Stimulated activated CD4-positive, alpha-beta T cell treated with anti-CD3 and anti-CD28 coated beads, Interleukin-15, amount 100 ng/mL, for 48 hours (primary cell): ENCODE measurements around the gene GRID1.
"Not testable (repeated sequence)": the region's sequence is repeated elsewhere in the genome, so short reads cannot be mapped to it uniquely, and the experiment has no call there.

Source experiments
- DNase-seq, 2 donors: peaks; one replicate each; pipeline ENCODE4 v3.0.0-alpha.2; 2020; ENCODE audit warnings: low read depth in 2 of 2

GRID1 gene

DNA sequence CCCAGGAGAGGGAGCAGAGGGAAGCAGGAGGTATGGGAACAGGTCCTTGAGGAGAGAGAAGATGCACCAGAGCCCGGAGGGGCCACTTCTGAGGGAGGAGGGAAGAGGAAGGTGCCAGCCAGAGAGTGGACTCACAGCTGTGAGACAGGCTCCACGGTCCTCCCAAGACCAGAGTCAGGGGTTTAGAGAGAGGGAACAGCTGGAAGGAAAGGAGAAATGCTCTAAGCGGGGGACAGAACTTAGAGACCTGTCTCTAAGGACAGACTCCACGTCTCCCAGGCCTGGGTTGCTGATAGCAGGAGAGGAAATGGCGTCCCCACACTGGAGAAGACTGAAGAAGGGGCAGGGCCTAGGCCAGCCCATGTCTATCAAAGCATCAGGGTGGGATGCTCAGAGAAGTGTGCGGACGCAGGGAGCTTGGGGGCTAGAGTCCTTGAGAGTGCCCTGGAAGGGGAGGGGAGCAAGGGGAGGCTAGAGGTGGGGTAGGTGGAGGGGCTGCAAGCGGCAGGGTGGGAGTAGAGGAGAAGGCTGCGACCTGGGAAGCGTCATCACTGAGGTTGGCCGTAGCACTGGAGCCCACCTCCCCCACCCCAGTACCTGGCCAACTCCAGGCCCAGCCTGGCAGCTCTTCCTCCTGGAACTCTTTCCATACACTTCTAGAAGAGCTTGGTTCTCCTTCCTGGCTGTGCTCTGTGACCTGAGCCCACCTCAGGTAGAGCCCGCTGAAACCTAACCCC is 25.6 kb upstream of the GRID1 start:
- DNase-seq = no peak

DNA sequence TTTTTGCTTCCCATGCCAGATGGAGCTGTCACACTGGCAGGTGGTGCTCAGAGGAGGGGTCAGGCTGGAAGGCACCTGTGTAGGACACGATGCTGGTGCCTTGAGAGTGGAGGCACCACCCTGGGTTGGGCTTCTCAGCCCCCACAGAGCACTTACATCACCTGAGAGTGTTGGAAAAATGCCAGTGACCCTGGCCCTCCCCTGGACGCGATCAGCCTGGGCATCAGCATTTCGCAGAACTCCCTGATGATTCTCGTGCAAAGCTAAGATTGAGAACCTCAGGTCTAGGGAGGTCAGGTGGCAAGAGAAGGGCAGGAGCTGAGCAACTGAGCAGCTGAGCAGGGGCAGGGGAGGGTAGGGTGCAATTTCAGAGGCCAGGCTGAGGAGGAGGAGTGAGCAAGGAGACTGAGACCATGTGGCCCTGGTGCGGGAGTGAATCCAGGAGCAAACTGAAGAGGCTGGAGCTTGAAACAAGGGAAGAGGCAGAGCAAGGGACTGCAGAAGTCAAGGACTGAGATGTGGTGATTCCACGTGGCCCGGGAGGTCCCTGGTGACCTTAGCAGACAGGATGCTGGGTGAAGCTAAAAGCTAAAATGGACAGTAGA is 24.7 kb upstream of the GRID1 start:
- DNase-seq = no peak

DNA sequence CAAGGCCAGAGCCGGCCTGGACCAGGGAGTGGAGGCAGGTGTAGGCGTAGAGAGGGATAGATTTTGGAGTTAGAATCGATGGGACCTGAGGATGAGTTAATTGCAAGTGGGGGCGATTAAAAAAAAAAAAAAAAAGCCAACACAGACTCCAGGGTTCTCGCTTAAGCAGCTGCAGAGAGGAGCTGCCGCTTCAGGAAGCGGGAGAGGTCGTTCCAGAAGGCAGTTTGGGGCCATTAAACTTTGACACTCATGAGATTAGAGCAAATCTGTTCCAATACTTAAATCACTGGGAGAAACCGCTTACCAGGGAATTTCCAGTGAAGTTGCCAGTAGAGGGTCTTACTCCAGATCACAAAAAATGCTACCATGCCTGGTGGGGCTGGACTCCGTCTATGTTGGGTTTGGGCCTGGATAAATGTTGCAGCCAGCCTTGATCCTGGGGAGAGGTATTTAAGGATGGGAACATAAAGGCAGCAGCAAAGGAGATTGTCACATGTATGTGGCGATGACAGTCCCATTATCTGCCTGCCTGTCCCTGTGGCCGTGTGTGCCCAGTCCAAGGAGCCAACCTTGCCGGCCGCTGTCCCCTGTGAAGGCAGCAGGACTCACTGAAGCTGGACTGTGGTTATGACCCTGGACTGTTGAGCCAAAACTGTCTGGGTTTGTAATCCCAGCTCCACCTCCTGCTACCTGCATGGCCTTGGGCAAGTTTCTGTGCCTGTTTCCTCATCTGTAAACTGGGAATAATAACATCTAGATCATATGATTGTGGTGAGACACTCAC is 23.9 kb upstream of the GRID1 start:
- DNase-seq = no peak

DNA sequence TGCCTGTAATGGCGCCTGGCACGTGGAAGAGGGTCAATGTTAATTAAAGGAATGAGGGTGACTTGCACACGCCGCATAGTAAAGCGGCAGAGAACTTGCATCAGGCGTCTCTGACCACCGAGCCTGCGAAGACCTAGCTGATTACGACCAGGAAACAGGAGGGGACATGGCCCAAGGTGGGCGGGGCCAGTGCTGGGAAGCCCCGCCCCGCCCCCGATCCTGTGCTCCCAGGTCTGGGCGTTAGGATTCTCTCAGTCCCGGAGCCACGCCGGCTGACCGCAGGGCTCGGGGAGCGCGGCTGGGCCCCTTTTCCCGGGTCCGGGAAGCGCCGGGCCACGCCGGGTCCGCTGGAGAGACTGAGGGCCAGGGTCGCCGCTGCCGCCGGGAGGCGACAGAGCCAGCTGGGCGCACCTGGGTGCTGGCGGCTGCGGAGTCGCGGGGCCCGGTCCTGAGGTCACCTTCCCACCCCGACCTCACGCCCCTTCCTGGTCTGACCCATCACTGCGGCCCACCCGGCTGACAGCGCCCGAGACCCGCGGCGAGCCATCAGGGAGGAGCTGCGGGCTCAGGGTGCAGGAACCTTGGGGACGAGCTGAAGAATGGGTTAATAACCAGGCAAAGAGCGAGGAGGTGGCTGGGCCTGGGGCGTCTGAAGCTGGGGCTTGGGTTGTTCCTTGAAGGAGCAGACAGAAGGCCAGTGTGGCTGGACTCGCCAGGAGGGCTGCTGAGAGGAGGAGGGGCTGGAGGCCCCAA is 23.0 kb upstream of the GRID1 start:
- DNase-seq = no peak

DNA sequence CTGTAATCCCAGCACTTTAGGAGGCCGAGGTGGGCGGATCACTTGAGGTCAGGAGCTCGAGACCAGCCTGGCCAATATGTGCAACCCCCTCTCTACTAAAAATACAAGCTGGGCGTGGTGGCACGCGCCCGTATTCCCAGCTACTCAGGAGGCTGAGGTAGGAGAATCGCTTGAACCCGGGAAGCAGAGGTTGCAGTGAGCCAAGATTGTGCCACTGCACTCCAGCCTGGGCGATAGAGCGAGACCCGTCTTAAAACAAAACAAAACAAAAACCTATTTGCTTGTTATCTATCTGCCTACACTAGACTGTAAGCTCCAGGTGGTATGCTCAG is 22.5 kb upstream of the GRID1 start:
- DNase-seq = not testable (repeated sequence)

DNA sequence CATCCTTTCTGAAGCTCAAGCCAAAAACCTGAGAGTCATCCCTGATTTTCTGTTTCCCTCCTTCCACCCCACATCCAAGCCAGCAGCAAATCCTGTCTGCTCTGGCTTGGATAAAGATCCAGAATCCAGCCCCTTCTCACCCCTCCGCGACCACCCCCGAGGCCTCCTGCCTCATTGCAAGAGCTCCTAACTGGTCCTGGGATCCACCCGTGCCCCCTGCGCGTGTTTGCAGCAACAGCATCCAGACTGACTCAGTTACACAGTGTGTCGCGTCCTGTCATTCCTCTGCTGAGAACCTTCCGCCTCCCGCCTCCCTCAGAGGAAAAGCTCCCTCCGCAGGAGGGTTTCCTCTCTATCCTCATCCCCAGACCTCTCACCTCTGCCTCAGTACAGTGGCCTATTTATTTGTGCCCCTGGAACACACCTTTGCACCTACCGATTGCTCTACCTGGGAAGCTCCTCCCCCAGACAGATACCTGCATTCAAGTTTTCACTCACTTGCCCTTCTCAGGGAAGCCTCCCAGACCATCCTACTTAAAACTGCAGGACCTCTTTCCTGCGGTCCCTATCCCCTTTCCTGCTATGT is 21.6 kb upstream of the GRID1 start:
- DNase-seq = no peak

DNA sequence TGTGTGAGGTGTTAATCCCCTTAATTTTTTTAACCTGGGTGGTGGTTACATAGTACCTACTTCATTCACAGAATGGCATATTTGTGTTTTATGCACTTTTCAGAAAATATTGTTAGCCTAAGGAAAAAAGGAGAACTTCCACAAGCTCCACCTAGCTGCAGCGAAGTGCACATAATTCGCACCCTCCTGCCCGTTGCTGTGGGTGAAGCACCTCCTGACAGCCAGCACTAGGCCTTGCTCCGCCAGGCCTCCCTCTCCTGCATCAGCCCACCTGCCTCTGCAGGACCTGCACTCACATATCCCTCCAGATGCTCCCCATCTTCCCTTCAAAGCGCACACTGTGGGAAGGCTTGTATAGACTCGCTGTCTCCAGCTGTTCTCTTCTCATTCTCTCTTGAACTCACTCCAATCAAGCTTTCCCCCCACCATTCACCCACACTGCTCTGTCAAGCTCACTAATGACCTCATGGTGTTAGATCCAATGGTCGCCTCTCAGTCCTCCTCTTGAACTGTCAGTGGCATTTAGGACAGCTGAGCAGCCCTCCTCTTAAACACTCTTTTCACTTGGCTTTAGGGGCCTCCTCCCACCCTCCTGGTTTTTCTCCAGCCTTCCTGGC is 20.7 kb upstream of the GRID1 start:
- no peak for DNase-seq

DNA sequence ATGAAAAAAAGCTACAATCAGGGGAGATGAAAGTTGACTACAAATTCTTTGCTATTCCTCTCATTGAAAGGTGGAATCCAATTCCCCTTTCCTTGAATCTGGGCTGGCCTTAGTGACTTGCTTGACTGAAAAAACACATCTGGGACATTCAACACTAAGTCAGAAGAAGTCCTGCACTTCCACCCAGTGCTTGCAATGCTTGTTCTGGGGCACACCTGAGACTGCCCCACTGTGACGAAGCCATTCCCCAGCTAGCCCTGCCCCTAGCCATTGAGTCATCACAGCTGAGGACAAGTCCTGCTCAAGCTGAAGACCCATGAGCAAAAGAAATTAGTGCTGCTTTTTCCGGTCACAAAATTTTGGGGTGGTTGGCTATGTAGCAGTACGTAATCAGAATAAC is 19.2 kb upstream of the GRID1 start:
- DNase-seq = no peak

DNA sequence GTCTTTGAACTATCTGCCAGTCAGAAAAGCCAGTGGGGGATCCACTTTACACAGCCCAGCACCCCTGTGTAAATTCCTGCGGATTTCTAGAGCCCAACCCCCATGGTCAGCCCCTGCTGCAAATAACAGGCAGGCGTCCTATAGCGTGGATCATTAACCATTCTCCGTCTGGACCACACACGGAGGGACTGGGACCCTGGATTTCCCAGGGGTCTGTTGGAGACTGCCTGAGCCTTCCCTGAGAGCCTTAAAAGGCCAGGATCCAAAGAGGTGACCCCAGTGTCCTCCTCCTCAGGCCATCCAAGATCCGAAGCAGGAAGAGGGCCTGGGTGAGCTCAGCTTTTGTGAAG is 11.2 kb upstream of the GRID1 start:
- DNase-seq = no peak

DNA sequence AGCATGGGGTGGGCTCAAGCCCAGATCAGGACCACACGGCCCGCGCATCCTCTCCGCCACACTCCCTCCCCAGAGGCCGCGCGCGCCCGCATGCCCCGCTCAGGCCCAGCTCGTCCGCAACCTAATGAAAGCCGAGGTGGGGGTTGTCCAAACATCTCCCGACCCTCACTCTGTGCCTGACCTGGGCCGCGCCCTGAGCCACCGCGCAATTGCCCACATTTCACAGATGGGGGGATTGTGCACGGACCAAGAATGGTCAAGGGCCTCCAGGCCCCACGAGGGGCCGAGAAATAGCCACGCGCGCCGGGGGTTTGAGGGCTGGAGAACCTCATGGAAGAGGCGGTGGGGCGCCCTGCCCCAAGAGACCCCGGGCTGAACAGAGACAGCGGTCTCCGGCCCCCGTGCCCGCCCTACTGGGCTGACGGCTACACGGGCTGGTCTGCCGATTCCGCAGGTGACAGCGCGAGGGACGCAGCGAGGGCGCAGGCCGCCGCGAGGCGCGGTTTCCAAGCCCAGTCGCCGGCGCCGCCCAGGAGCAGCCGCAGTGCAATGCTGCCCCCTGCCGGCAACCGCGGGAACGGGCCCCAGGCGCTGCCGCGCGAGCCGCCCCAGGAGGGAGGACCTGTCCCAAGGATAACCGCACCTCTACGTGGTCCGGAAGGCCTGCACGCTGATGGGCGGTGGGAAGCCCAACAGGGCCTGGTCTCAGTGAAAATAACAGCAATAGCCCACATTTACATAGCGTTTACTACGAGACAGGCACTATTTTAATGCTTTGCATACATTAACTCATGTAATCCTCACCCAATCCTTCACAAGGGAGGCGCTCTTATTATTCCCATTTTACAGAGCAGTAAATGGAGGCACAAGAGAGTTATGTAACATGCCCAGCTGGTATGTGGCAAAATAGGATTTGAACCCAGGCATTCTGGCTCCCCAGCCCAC is 10.5 kb upstream of the GRID1 start:
- peak; percentile 60 to 79 for DNase-seq

DNA sequence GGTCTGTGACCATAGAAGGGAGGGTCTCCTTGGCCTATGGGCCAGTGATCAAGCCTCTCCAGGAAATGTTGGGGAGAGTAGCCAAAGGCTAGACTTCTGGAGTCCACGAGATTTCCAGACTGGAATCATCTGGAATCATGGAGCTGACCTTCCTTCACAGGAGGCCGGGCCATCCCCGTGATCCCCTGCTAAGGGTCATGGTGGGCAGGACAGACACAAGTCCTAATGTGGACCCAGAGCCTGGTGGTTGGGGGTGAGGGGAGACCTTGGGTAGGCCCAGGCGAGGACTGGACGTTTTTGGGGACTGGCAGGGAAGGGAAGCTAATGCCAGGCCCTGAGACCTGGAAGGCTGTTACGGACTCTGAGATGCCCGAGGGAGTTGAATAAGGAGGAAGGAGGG is 9.8 kb upstream of the GRID1 start:
- no peak for DNase-seq

DNA sequence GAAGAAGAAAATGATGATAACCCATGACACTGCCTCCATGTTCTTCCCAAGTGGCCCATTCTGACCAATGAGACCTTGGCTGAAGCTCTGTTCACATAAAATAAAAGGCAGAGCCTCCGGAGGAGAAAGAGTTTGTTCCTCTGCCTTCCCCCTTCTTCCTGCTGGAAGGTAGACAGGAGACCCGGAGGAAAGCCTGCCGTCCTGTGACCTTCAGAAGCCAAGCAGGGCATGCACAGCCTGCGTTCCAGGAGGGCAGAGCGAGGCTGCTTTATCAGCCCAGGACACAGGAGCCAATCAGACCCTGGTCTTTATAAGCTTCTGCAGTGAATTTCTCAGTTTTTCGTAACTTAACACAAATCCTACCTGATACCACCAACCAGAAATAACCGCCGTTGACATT is 8.6 kb upstream of the GRID1 start:
- no peak for DNase-seq

DNA sequence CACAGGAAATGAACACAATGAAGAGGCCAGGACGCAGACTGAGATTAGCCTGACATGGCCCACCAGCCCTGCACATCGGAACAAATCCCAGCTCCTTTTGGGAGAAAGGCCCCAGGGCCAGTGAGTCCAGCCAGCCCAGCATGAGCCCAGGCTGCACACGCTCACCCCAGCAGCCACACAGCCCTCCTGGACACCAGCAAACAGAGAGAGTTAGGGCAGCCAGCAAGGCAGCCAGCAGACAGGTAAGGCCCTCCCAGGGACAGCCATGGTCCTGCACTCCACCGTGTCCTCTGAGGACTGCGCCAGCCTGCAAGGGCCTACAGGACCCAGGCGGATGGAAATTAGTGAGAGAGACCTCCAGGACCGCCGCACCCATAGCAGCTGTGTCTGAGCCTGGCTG is 8.1 kb upstream of the GRID1 start:
- DNase-seq = no peak

DNA sequence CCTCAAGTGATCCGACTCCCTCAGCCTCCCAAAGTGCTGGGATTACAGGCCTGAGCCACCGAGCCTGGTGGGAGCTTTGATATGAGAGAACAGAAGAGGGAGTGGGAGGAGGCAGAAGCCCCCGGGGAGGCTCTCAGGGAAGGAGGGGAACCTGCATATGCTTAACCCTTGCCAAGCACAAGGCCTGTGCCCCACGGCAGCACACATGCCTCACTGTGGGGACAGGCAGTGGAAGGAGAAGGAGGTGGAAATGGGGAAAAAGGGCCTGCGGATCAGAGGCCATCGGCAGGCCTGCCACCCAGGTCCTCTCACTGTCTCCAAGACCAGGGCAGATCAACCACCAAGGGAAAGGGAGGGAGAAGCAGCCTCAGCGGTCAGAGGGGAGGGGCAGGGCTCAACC is 7.2 kb upstream of the GRID1 start:
- DNase-seq = no peak

DNA sequence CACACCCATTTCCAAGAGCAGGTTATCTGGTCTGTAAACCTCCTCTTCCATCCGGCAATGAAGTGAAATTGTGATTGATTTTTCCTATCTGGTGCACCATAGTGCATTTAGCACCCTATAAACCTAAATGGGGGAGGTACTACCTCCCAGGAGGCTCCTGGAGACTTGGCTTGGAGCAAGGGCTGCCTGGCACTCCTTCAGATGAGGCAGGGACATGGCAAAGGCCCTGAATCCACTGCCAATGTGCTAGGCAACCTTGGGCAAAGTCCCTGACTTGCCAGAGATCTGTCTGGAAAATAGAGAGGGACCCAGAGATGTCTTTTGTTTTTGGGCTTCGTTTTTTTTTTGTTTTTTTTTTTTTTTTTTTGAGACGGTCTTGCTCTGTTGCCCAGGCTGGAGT is 6.7 kb upstream of the GRID1 start:
- no peak for DNase-seq

DNA sequence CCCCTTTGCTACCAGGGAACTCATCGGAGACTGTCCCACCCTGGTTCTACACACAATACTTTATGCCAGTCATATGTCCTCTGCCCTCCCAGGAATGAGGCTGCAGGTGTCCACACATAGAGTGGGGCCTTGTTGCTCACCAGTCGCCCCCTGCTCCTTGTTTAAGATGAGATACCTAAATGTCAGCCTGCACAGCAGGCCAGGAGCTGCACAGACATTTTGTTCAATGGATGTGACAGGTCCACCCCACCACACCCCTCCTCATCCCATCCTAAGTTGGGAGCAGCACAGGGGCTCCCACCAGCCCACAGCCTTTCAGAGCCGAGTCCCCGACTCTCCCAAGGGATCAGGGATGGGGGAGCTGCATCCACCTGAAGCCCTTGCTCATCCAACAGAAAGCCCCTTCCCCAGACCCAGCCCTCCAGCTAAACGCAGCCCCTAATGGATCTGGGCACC is 6.2 kb upstream of the GRID1 start:
- no peak for DNase-seq

DNA sequence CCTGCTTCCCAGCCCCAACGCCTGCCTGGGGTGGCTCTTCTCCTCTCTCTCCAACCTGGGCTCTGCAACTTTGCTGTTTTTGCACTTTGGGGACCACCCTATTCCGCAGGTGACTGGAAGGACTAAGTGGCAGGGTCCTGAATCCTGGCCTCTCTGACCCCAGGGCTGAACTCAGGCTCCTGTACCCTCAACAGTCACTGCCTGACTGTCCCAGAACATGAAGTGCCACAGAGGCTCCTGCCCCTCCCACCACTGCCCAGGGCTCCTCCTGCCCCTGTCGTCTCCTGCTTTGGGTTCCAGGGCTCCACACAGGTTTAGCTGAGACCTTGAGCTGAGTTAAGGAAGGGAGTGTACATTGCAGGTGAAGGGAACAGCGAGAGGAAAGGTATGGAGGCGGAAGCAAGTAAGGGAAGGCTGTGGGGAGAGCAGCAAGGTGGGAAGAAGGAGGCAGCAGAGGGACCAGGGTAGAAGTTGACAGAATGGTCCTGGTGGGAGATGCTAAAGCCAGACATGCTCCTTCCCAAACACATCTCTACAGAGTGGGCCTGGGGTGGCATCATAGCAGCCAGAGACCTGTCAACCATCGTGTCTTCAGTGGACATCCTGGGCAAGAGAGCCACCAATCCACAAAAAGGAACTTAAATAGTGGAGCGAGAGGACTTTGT is 5.7 kb upstream of the GRID1 start:
- no peak for DNase-seq

DNA sequence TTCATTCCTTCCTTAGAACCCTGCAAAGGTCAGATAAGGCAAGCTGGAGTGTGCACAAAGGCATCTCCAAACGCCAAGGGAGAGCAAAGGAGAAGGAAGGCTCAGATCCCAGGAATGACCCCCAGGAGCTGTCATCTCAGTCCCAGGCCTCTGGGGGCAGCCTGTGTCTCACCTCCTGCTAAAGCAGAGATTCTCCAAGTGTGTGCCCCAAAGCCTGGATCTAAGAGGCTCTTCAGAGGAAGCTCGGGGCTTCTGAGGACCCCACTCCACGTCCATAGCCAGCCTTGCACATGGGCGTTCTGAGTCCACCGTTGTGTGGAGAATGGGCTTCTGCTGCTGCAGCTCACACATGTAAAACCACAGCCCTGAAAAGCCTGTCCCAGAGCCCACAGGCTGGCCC is 5.1 kb upstream of the GRID1 start:
- no peak for DNase-seq

DNA sequence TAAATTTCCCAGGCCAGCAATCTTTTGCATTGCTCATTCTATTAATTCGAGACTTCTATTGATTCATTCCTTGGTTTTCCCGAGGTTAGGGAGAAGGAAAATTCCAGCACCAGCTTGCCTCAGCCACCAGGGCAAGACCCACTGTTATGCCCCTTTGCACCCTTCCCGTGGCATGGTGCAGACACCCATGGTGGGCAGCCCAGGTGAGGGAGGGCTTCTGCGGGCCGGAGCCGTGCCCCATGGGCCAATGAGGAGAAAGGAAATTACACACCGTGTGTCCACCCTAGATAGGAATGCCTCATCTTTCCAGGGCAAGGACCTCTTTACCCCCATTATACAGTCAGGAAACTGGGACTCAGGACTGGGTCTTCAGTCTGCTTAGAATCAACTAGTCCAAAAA is 4.5 kb upstream of the GRID1 start:
- no peak for DNase-seq

DNA sequence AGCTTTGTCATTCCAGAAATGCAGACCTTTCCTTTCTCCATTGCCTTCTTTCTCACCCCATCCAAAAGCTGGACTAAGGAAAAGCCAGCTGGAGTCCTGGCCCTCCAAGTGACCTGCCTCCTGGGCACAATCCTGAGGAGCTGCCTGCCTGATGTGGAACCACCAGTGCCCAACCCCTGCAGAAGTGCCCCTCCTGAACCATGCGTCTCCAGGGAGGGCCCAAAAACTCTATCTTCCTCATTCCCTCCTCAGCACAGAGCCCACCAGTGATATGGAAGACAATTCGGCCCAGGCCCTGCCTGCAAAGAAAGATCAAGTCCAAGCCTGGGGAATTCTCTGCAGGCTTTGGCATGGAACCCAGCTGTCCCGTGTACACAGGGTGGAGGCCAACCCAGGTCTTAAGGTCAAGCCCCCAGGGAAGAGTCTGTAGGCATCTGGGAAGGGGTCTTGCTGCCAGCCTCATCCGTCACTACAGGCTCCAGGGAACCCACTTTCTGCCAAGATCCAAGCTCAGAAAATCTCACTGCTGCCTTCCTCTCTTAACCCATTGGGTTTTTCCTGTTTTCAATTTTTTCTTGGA is 3.5 kb upstream of the GRID1 start:
- no peak for DNase-seq
